Parathyroid adenoma (tissue), 2 donors: ENCODE measurements around the gene USP14.
"Not testable (repeated sequence)": the region's sequence is repeated elsewhere in the genome, so short reads cannot be mapped to it uniquely, and the experiment has no call there.

Experiments used
- H2AFZ ChIP-seq: fragments of 300-600 bp; sonication (generic); one replicate; pipeline ENCODE4 v1.7.0; 2017; ENCODE audit warnings: antibody characterized with exemption, mild to moderate bottlenecking
- H3K27ac ChIP-seq: fragments of 300-600 bp; sonication (generic); one replicate; pipeline ENCODE4 v1.7.0; 2017
- H3K27me3 ChIP-seq: fragments of 300-600 bp; sonication (generic); one replicate; pipeline ENCODE4 v1.7.0; 2017; ENCODE audit warnings: low read length; ENCODE audit not compliant: control insufficient read depth, insufficient read depth
- H3K36me3 ChIP-seq: fragments of 300-600 bp; sonication (generic); one replicate; pipeline ENCODE4 v1.7.0; 2017; ENCODE audit warnings: low read length; ENCODE audit not compliant: control insufficient read depth, insufficient read depth
- H3K4me1 ChIP-seq: fragments of 300-600 bp; sonication (generic); one replicate; pipeline ENCODE4 v1.7.0; 2017; ENCODE audit warnings: control low read depth
- H3K4me2 ChIP-seq: fragments of 300-600 bp; sonication (generic); one replicate; pipeline ENCODE4 v1.7.0; 2017; ENCODE audit warnings: low read length
- H3K4me3 ChIP-seq: fragments of 300-600 bp; sonication (generic); one replicate; pipeline ENCODE4 v1.7.0; 2017; ENCODE audit warnings: low read depth, low read length
- H3K79me2 ChIP-seq: fragments of 300-600 bp; sonication (generic); one replicate; pipeline ENCODE4 v1.7.0; 2017; ENCODE audit warnings: control low read depth
- H3K9ac ChIP-seq: fragments of 300-600 bp; sonication (generic); one replicate; pipeline ENCODE4 v1.7.0; 2017; ENCODE audit warnings: mild to moderate bottlenecking
- H3K9me3 ChIP-seq: fragments of 300-600 bp; sonication (generic); one replicate; pipeline ENCODE4 v1.7.0; 2017; ENCODE audit warnings: low read length; ENCODE audit not compliant: control insufficient read depth
- TF ChIP-seq, protein P1 (sequence below): fragments of 300-600 bp; sonication (generic); IDR thresholded peaks from one replicate; pipeline ENCODE4 v1.7.0; 2017; ENCODE audit warnings: antibody characterized with exemption, mild to moderate bottlenecking
- donor health status: primary hyperparathyroidism.

The USP14 gene

GRCh38 chr18:120539-121260 lies 37.7 kb upstream of the USP14 start:
- not testable (repeated sequence) for H3K9ac ChIP-seq, H3K4me3 ChIP-seq, H3K4me1 ChIP-seq, H2AFZ ChIP-seq, H3K9me3 ChIP-seq, H3K4me2 ChIP-seq, H3K27ac ChIP-seq, H3K79me2 ChIP-seq, H3K27me3 ChIP-seq, H3K36me3 ChIP-seq

DNA sequence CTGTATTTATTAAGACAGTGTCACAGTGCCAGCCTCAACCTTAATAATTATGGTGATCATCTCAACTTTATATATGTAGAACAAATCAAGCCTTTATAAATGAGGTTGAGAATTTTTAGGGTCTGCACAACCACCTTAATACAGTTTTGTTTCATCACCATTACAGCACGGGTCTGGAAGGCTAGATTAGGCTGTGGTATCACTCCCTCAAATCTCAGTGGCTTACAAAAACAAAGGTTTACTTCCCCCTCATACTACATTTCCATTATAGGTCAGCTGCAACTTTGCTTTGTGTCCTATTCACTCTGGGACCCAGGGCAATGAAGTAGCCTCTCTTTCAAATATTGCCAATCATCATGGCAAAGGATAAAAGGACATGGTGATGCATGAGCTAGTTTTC lies 23.3 kb upstream of the USP14 start:
- H3K27ac ChIP-seq = no peak overlapping the region
- no peaks in the 10 kb centered on the region for H3K79me2 ChIP-seq
- H3K4me1 ChIP-seq = no peaks in the 10 kb centered on the region
- H3K9ac ChIP-seq = no peak overlapping the region
- H3K4me2 ChIP-seq = no peak overlapping the region
- H3K36me3 ChIP-seq = no peaks in the 10 kb centered on the region
- no peak overlapping the region for H2AFZ ChIP-seq
- no peaks in the 10 kb centered on the region for H3K9me3 ChIP-seq
- TF ChIP-seq, protein P1, sequence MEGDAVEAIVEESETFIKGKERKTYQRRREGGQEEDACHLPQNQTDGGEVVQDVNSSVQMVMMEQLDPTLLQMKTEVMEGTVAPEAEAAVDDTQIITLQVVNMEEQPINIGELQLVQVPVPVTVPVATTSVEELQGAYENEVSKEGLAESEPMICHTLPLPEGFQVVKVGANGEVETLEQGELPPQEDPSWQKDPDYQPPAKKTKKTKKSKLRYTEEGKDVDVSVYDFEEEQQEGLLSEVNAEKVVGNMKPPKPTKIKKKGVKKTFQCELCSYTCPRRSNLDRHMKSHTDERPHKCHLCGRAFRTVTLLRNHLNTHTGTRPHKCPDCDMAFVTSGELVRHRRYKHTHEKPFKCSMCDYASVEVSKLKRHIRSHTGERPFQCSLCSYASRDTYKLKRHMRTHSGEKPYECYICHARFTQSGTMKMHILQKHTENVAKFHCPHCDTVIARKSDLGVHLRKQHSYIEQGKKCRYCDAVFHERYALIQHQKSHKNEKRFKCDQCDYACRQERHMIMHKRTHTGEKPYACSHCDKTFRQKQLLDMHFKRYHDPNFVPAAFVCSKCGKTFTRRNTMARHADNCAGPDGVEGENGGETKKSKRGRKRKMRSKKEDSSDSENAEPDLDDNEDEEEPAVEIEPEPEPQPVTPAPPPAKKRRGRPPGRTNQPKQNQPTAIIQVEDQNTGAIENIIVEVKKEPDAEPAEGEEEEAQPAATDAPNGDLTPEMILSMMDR = no peak
- H3K4me3 ChIP-seq = no peak overlapping the region
- no peaks in the 10 kb centered on the region for H3K27me3 ChIP-seq

DNA sequence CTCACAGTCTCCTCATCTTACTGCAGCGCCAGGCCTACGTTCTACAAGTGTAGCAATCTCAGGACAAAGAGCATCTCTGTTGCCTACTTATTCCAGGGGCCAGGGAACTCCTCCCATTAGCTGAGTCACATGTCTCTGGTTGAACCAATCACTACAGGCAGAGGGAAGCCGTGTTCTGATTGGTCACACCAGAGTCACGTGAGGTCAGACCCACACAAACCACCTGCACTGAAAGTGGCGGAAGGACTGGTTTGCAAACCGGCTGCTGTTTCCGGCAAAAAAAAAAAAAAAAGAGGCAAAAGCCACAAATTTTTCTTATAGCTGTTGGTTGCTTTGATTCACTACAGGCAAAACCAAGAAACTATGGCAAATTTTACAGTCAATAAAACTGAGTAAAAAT lies 21.9 kb upstream of the USP14 start:
- Histone ChIP-seq H3K79me2 (no peaks in the 10 kb centered on the region), H3K4me2 (no peak overlapping the region), H3K36me3 (no peaks in the 10 kb centered on the region), H3K9me3 (no peaks in the 10 kb centered on the region), H3K4me3 (no peak overlapping the region), H3K9ac (no peak overlapping the region), H2AFZ (no peak overlapping the region), H3K4me1 (no peaks in the 10 kb centered on the region), H3K27ac (no peak overlapping the region), H3K27me3 (no peaks in the 10 kb centered on the region)
- TF ChIP-seq, protein P1 = no peak

DNA sequence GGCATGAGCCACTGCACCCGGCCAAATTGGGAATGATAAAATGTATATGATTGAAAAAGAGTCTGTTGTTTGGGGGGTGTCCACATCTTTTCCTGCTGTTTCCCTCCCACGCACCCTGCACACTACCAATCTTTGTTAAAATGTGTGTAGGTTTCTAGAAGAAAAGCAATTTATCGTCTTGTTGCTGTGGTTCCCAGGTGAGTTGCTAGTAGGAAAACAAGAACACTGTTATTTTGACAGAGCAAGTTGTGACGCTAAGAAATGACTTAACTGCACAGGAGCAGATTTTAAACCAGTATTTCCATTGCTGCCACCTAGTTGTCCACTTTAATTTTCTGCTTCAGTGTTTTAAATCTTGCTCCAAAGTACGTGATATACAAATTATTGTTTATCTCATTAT lies 21.0 kb upstream of the USP14 start:
- no peak overlapping the region for H3K27ac ChIP-seq
- TF ChIP-seq, protein P1 = no peak
- no peak overlapping the region for H3K9ac ChIP-seq
- H3K4me2 ChIP-seq = no peak overlapping the region
- H2AFZ ChIP-seq = no peak overlapping the region
- no peaks in the 10 kb centered on the region for H3K4me1 ChIP-seq
- no peaks in the 10 kb centered on the region for H3K9me3 ChIP-seq
- H3K27me3 ChIP-seq = no peaks in the 10 kb centered on the region
- no peaks in the 10 kb centered on the region for H3K79me2 ChIP-seq
- H3K4me3 ChIP-seq = no peak overlapping the region
- H3K36me3 ChIP-seq = no peaks in the 10 kb centered on the region

DNA sequence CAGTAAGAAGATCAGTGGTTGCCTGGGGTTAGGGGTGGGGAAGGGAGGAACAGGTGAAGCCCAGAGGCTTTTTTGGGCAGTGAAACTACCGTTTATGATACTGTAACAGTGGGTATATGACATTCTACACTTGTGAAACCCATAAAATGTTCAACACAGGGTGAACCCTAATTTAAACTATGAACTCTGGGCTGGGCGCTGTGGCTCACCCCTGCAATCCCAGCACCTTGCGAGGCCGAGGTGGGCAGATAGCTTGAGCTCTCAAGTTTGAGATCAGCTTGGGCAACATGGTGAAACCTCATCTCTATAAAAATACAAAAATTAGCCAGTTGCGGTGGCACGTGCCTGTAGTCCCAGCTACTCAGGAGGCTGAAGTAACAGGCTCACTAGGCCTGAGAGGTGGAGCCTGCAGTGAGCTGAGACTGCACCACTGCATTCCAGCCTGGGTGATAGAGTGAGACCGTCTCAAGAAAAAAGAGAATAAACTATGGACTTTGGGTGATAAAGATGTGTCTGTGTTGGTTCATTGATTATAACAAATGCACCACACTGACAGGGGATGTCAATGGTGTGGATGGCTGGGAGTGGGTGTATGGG lies 17.6 kb upstream of the USP14 start:
- Histone ChIP-seq H2AFZ (no peak overlapping the region), H3K4me2 (no peak overlapping the region), H3K9me3 (no peaks in the 10 kb centered on the region), H3K27me3 (no peaks in the 10 kb centered on the region), H3K4me1 (no peaks in the 10 kb centered on the region), H3K27ac (no peak overlapping the region), H3K4me3 (no peak overlapping the region), H3K9ac (no peak overlapping the region), H3K79me2 (no peaks in the 10 kb centered on the region), H3K36me3 (no peaks in the 10 kb centered on the region)
- TF ChIP-seq, protein P1 = no peak

DNA sequence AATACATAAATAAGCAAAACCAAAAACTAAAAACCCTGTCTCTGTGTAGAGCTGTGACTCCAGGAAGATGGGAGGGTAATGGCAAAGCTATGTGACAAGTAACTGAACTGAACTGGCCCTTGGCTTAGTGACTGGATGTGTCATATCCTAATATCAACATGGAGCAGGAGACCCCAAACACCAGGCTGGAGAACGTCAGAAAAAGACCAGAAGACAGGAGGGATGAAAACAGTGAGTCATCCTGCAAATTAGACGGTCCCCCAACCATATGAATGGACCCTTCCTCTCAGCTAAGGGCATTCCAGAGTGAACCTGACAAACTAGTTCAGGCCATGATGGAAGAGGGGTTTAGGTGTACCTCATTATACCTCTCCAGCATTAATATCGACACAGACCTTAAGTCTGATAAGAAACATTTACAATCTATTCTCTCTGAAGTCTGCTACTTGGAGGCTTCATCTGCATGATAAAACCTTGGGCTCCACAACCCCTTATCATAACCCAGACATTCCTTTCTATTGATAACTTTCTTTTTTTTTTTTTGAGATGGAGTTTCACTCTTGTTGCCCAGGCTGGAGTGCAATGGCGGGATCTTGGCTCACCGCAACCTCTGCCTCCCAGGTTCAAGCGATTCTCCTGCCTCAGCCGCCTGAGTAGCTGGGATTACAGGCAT lies 15.6 kb upstream of the USP14 start:
- not testable (repeated sequence) for H3K9me3 ChIP-seq, H3K27me3 ChIP-seq, H3K27ac ChIP-seq

More for the DNA sequence above, 15.6 kb upstream of the USP14 start:
- H3K4me2 ChIP-seq, H2AFZ ChIP-seq, H3K79me2 ChIP-seq, H3K4me3 ChIP-seq, H3K9ac ChIP-seq, H3K36me3 ChIP-seq, H3K4me1 ChIP-seq: not testable (repeated sequence)
